PC-3 (cell line): Measurements from ENCODE around the gene VPS37B.
"Not testable (repeated sequence)": the region's sequence is repeated elsewhere in the genome, so short reads cannot be mapped to it uniquely, and the experiment has no call there.

ENCODE experiments used
- EZH2 ChIP-seq: fragments of 300-600 bp; sonication (generic); IDR thresholded peaks from one replicate; pipeline ENCODE4 v1.6.1; 2017; ENCODE audit warnings: antibody characterized with exemption, mild to moderate bottlenecking, low read length; ENCODE audit not compliant: unreplicated experiment
- TF ChIP-seq, protein P1 (sequence below): fragments of 300-600 bp; sonication (generic); conservative IDR thresholded peaks from 2 replicates; pipeline ENCODE4 v1.5.1; 2017; ENCODE audit warnings: antibody characterized with exemption, low read depth, mild to moderate bottlenecking, low read length

DNA sequence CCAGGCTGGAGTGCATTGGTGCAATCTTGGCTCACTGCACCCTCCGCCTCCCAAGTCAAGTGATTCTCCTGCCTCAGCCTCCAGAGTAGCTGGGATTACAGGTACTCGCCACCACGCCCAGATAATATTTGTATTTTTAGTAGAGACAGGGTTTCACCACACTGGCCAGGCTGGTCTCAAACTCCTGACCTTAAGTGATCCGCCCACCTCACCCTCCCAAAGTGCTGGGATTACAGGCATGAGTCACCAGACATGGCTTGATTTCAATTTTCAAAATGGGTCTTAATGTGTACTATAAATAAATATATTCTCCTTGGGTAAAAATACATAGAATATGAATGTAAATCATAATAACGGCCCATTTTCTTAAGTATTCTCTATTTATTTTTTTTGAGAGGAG, 45.4 kb upstream of the VPS37B start:
- TF ChIP-seq, protein P1, sequence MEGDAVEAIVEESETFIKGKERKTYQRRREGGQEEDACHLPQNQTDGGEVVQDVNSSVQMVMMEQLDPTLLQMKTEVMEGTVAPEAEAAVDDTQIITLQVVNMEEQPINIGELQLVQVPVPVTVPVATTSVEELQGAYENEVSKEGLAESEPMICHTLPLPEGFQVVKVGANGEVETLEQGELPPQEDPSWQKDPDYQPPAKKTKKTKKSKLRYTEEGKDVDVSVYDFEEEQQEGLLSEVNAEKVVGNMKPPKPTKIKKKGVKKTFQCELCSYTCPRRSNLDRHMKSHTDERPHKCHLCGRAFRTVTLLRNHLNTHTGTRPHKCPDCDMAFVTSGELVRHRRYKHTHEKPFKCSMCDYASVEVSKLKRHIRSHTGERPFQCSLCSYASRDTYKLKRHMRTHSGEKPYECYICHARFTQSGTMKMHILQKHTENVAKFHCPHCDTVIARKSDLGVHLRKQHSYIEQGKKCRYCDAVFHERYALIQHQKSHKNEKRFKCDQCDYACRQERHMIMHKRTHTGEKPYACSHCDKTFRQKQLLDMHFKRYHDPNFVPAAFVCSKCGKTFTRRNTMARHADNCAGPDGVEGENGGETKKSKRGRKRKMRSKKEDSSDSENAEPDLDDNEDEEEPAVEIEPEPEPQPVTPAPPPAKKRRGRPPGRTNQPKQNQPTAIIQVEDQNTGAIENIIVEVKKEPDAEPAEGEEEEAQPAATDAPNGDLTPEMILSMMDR = not testable (repeated sequence)
- TF ChIP-seq EZH2 = not testable (repeated sequence)
